ENCODE measurements around the gene OR51F1. TPM values are rescaled to one million over a fixed set of nuclear protein-coding genes. Genes with fewer than 3 reads are reported as not detected.
"Not testable (repeated sequence)": the region's sequence is repeated elsewhere in the genome, so short reads cannot be mapped to it uniquely, and the experiment has no call there.

OR51F1 gene
- total RNA-seq, 1 experiment from 2014 or later: not detected

- intact Hi-C loops (cut with micrococcal nuclease; ENCODE audit: unreplicated experiment): no loop called here
- no peak within 1 kb of the TSS for H3K4me3 ChIP-seq (ENCODE audit: low read depth, low read length, poor library complexity, severe bottlenecking)
- POLR2A ChIA-PET (ENCODE audit: low non-redundant PET): no interaction called here
- no peak within 1 kb of the TSS for H3K27ac ChIP-seq (ENCODE audit: low read depth, low read length, poor library complexity, severe bottlenecking)
- CTCF ChIA-PET: no interaction called here
- H3K27me3 ChIP-seq (replicated peaks; ENCODE audit: insufficient read depth, low read depth, low read length, poor library complexity): no peaks in the 10 kb centered on the region
- no peak for DNase-seq (ENCODE audit: low spot score)
- no TSS peak for BruUV-seq (replicated peaks)
- no peaks in the 10 kb centered on the region for H3K36me3 ChIP-seq (ENCODE audit: insufficient read depth, low read length, poor library complexity, severe bottlenecking)
- no peaks in the 10 kb centered on the region for H3K4me1 ChIP-seq (ENCODE audit: insufficient read depth, low read length, poor library complexity, severe bottlenecking)
- H3K9me3 ChIP-seq (ENCODE audit: low read depth, low read length, poor library complexity, severe bottlenecking): no peaks in the 10 kb centered on the region
- no peak for TF ChIP-seq CTCF (conservative IDR thresholded peaks at IDR 0.05; ENCODE audit: low read depth, low read length)
- TF ChIP-seq EZH2 (IDR thresholded peaks at IDR 0.05; ENCODE audit: borderline replicate concordance, low read depth, low read length, poor library complexity, severe bottlenecking): no peak
Measured at GRCh38 chr11:4804280-4804679, 34.5 kb upstream of the OR51F1 start, which contains the start of gene OR52R1. Gene OR52R1, minus strand, starts transcription at chr11:4804380. Its CDS starts 0 bp downstream, at chr11:4804380.

- H3K9me3 ChIP-seq (ENCODE audit: low read depth, low read length, poor library complexity, severe bottlenecking); H3K36me3 ChIP-seq (ENCODE audit: insufficient read depth, low read length, poor library complexity, severe bottlenecking); DNase-seq (ENCODE audit: low spot score); H3K4me3 ChIP-seq (ENCODE audit: low read depth, low read length, poor library complexity, severe bottlenecking); H3K27ac ChIP-seq (ENCODE audit: low read depth, low read length, poor library complexity, severe bottlenecking); CTCF ChIA-PET; H3K4me1 ChIP-seq (ENCODE audit: insufficient read depth, low read length, poor library complexity, severe bottlenecking); BruUV-seq (replicated peaks); H3K27me3 ChIP-seq (replicated peaks; ENCODE audit: insufficient read depth, low read depth, low read length, poor library complexity); POLR2A ChIA-PET (ENCODE audit: low non-redundant PET); intact Hi-C loops (cut with micrococcal nuclease; ENCODE audit: unreplicated experiment): not testable (repeated sequence)
Measured at GRCh38 chr11:4801316-4801715, 31.6 kb upstream of the OR51F1 start.

- intact Hi-C loops (cut with micrococcal nuclease; ENCODE audit: unreplicated experiment): no loop called here
- POLR2A ChIA-PET (ENCODE audit: low non-redundant PET): no interaction called here
- H3K9me3 ChIP-seq (ENCODE audit: low read depth, low read length, poor library complexity, severe bottlenecking): no peaks in the 10 kb centered on the region
- CTCF ChIA-PET: no interaction called here
- H3K27ac ChIP-seq (ENCODE audit: low read depth, low read length, poor library complexity, severe bottlenecking): no peak overlapping the region
- BruUV-seq (replicated peaks): no TSS peak
- no peaks in the 10 kb centered on the region for H3K36me3 ChIP-seq (ENCODE audit: insufficient read depth, low read length, poor library complexity, severe bottlenecking)
- no peaks in the 10 kb centered on the region for H3K4me1 ChIP-seq (ENCODE audit: insufficient read depth, low read length, poor library complexity, severe bottlenecking)
- H3K27me3 ChIP-seq (replicated peaks; ENCODE audit: insufficient read depth, low read depth, low read length, poor library complexity): no peaks in the 10 kb centered on the region
- H3K4me3 ChIP-seq (ENCODE audit: low read depth, low read length, poor library complexity, severe bottlenecking): no peak overlapping the region
- no peak for DNase-seq (ENCODE audit: low spot score)
- TF ChIP-seq EZH2 (IDR thresholded peaks at IDR 0.05; ENCODE audit: borderline replicate concordance, low read depth, low read length, poor library complexity, severe bottlenecking) (no peak), CTCF (conservative IDR thresholded peaks at IDR 0.05; ENCODE audit: low read depth, low read length) (no peak)
Measured at GRCh38 chr11:4798427-4799183, 28.9 kb upstream of the OR51F1 start.

GRCh38 chr11:4797206-4797605, 27.5 kb upstream of the OR51F1 start:
- TF ChIP-seq CTCF (conservative IDR thresholded peaks at IDR 0.05; ENCODE audit: low read depth, low read length) (no peak), EZH2 (IDR thresholded peaks at IDR 0.05; ENCODE audit: borderline replicate concordance, low read depth, low read length, poor library complexity, severe bottlenecking) (no peak)
- Histone ChIP-seq H3K9me3 (ENCODE audit: low read depth, low read length, poor library complexity, severe bottlenecking) (no peaks in the 10 kb centered on the region), H3K4me1 (ENCODE audit: insufficient read depth, low read length, poor library complexity, severe bottlenecking) (no peaks in the 10 kb centered on the region), H3K27me3 (replicated peaks; ENCODE audit: insufficient read depth, low read depth, low read length, poor library complexity) (peaks cover 3% of the 10 kb centered on the region), H3K27ac (ENCODE audit: low read depth, low read length, poor library complexity, severe bottlenecking) (no peak overlapping the region), H3K4me3 (ENCODE audit: low read depth, low read length, poor library complexity, severe bottlenecking) (no peak overlapping the region), H3K36me3 (ENCODE audit: insufficient read depth, low read length, poor library complexity, severe bottlenecking) (no peaks in the 10 kb centered on the region)
- ChIA-PET POLR2A (ENCODE audit: low non-redundant PET) (no interaction called here), CTCF (no interaction called here)
- intact Hi-C loops (cut with micrococcal nuclease; ENCODE audit: unreplicated experiment): no loop called here
- no peak for DNase-seq (ENCODE audit: low spot score)
- BruUV-seq (replicated peaks): no TSS peak
